H9 (cell line): Measurements from ENCODE around the gene PKN1. TPM values are rescaled to one million over a fixed set of nuclear protein-coding genes. Genes with fewer than 3 reads are reported as not detected.

ENCODE experiments used
- DNase-seq: peaks from one replicate; pipeline ENCODE4 v3.0.0-alpha.2; 2017
- H2AFZ ChIP-seq: one replicate; pipeline ENCODE4 v1.6.1; 2013; ENCODE audit warnings: mild to moderate bottlenecking, low read length, control low read depth, moderate library complexity
- H2AK5ac ChIP-seq: 2 replicates; pipeline ENCODE4 v1.6.1; 2013; ENCODE audit warnings: low read length, control low read depth, mixed read lengths; ENCODE audit not compliant: insufficient read length
- H2BK120ac ChIP-seq: one replicate; pipeline ENCODE4 v1.6.1; 2013; ENCODE audit warnings: low read depth, mild to moderate bottlenecking, low read length, control low read depth, inconsistent platforms; ENCODE audit not compliant: poor library complexity, severe bottlenecking
- H2BK12ac ChIP-seq: 2 replicates; pipeline ENCODE4 v1.6.1; 2013; ENCODE audit warnings: low read length, control low read depth, mixed read lengths, low read depth; ENCODE audit not compliant: insufficient read length
- H2BK15ac ChIP-seq: 2 replicates; pipeline ENCODE4 v1.6.1; 2013; ENCODE audit warnings: low read depth, low read length, control low read depth
- H2BK20ac ChIP-seq: one replicate; pipeline ENCODE4 v1.6.1; 2013; ENCODE audit warnings: low read depth, mild to moderate bottlenecking, low read length, control low read depth, inconsistent platforms; ENCODE audit not compliant: poor library complexity, severe bottlenecking
- H2BK5ac ChIP-seq: 2 replicates; pipeline ENCODE4 v1.6.1; 2013; ENCODE audit warnings: low read length, control low read depth, mixed read lengths; ENCODE audit not compliant: insufficient read length
- H3K14ac ChIP-seq: 2 replicates; pipeline ENCODE4 v1.6.1; 2013; ENCODE audit warnings: low read length, control low read depth; ENCODE audit not compliant: insufficient read depth
- H3K18ac ChIP-seq: 2 replicates; pipeline ENCODE4 v1.6.1; 2013; ENCODE audit warnings: low read depth, mild to moderate bottlenecking, mixed read lengths, low read length, control low read depth; ENCODE audit not compliant: insufficient read length
- H3K23ac ChIP-seq: 2 replicates; pipeline ENCODE4 v1.6.1; 2013; ENCODE audit warnings: low read length, control low read depth, mixed read lengths, low read depth; ENCODE audit not compliant: insufficient read length
- H3K23me2 ChIP-seq: 2 replicates; pipeline ENCODE4 v1.6.1; 2013; ENCODE audit warnings: low read depth, mild to moderate bottlenecking, mixed read lengths, low read length, control low read depth; ENCODE audit not compliant: insufficient read length, poor library complexity, severe bottlenecking
- H3K27ac ChIP-seq: 2 replicates; pipeline ENCODE4 v1.5.1; 2013; ENCODE audit warnings: low read length, control low read depth, mixed read lengths, low read depth; ENCODE audit not compliant: insufficient read length
- H3K27me3 ChIP-seq: 2 replicates; pipeline ENCODE4 v1.6.1; 2013; ENCODE audit warnings: low read length, control low read depth, inconsistent platforms; ENCODE audit not compliant: insufficient read depth
- H3K4ac ChIP-seq: 2 replicates; pipeline ENCODE4 v1.6.1; 2013; ENCODE audit warnings: low read depth, mild to moderate bottlenecking, control low read depth, inconsistent platforms, low read length, moderate library complexity
- H3K4me1 ChIP-seq: 2 replicates; pipeline ENCODE4 v1.6.1; 2013; ENCODE audit warnings: low read length, control low read depth, inconsistent platforms; ENCODE audit not compliant: insufficient read depth
- H3K4me2 ChIP-seq: 2 replicates; pipeline ENCODE4 v1.6.1; 2013; ENCODE audit warnings: low read length, control low read depth, mixed read lengths; ENCODE audit not compliant: insufficient read length, insufficient read depth
- H3K56ac ChIP-seq: 2 replicates; pipeline ENCODE4 v1.6.1; 2013; ENCODE audit warnings: low read depth, mild to moderate bottlenecking, mixed read lengths, low read length, control low read depth; ENCODE audit not compliant: insufficient read length
- H3K79me1 ChIP-seq: 2 replicates; pipeline ENCODE4 v1.6.1; 2013; ENCODE audit warnings: low read depth, mild to moderate bottlenecking, moderate library complexity, low read length, control low read depth, inconsistent platforms; ENCODE audit not compliant: insufficient read depth, poor library complexity, severe bottlenecking
- H3K79me2 ChIP-seq: 2 replicates; pipeline ENCODE4 v1.6.1; 2013; ENCODE audit warnings: low read length, control low read depth, inconsistent platforms; ENCODE audit not compliant: insufficient read depth
- H3K9ac ChIP-seq: 2 replicates; pipeline ENCODE4 v1.6.1; 2013; ENCODE audit warnings: low read length, control low read depth, mixed read lengths; ENCODE audit not compliant: insufficient read length; ENCODE audit errors: extremely low read depth
- H3K9me3 ChIP-seq: one replicate; pipeline ENCODE4 v1.6.1; 2013; ENCODE audit warnings: low read depth, low read length, inconsistent platforms; ENCODE audit not compliant: control insufficient read depth
- H3T11ph ChIP-seq: one replicate; pipeline ENCODE4 v1.6.1; 2013; ENCODE audit warnings: mild to moderate bottlenecking, low read length, control low read depth, inconsistent platforms
- H4K20me1 ChIP-seq: one replicate; pipeline ENCODE4 v1.6.1; 2013; ENCODE audit not compliant: control insufficient read depth, insufficient read length, insufficient read depth
- H4K5ac ChIP-seq: 2 replicates; pipeline ENCODE4 v1.6.1; 2013; ENCODE audit warnings: low read depth, mild to moderate bottlenecking, mixed read lengths, low read length, control low read depth; ENCODE audit not compliant: insufficient read length
- H4K8ac ChIP-seq: replicated peaks from 2 replicates; pipeline ENCODE4 v1.6.1; 2013; ENCODE audit warnings: low read length, control low read depth, mixed read lengths, low read depth; ENCODE audit not compliant: insufficient read length
- H4K91ac ChIP-seq: 2 replicates; pipeline ENCODE4 v1.6.1; 2013; ENCODE audit warnings: low read depth, mild to moderate bottlenecking, moderate library complexity, mixed read lengths, low read length, control low read depth; ENCODE audit not compliant: insufficient read length
- H3K27ac Mint-ChIP-seq, 3 experiments: 2 replicates in 2 of 3; 3 replicates in 1 of 3; pipeline ENCODE4 v1.8.0; 2020 to 2021; ENCODE audit warnings: mixed read lengths in 3 of 3, mild to moderate bottlenecking in 1 of 3, moderate library complexity in 1 of 3
- H3K27me3 Mint-ChIP-seq: 2 replicates; pipeline ENCODE4 v1.8.0; 2021; ENCODE audit warnings: low read depth, mild to moderate bottlenecking, moderate library complexity, mixed read lengths
- H3K36me3 Mint-ChIP-seq, 3 experiments: 2 replicates in 2 of 3; 3 replicates in 1 of 3; pipeline ENCODE4 v1.8.0; 2020 to 2021; ENCODE audit warnings: low read depth in 3 of 3, mixed read lengths in 3 of 3; ENCODE audit not compliant: insufficient read depth in 1 of 3
- H3K4me1 Mint-ChIP-seq, 2 experiments: 2 replicates each; pipeline ENCODE4 v1.8.0; 2020; ENCODE audit warnings: mixed read lengths in 2 of 2
- H3K4me3 Mint-ChIP-seq, 2 experiments: 2 replicates in 1 of 2; 3 replicates in 1 of 2; pipeline ENCODE4 v1.8.0; 2020 to 2021; ENCODE audit warnings: mild to moderate bottlenecking in 2 of 2, mixed read lengths in 2 of 2, moderate library complexity in 1 of 2
- H3K9me3 Mint-ChIP-seq, 2 experiments: 2 replicates in 1 of 2; 3 replicates in 1 of 2; pipeline ENCODE4 v1.8.0; 2020; ENCODE audit warnings: mild to moderate bottlenecking in 2 of 2, mixed read lengths in 2 of 2, moderate library complexity in 1 of 2
- WGBS: extraction: QIAGEN DNeasy Blood & Tissue Kit; methylation state at CpG from one replicate; pipeline ENCODE4 v1.1.7; 2013; ENCODE audit warnings: missing lambda C conversion rate, low lambda C conversion rate, mixed read lengths; ENCODE audit not compliant: insufficient read length; ENCODE audit errors: extremely low coverage; 5-methylcytosine and 5-hydroxymethylcytosine counted together
- total RNA-seq: library from RNA; stranded (reverse); gene quantifications from 2 replicates; pipeline ENCODE4 v1.2.1, GENCODE V29; 2021
- TF ChIP-seq, protein P1 (sequence below): fragments of 200-600 bp; sonication (generic); conservative IDR thresholded peaks from 3 replicates; pipeline ENCODE4 v1.8.0; 2021; ENCODE audit warnings: antibody characterized with exemption, mild to moderate bottlenecking

Gene PKN1
- total RNA-seq, 1 experiment from 2014 or later, result 159 TPM

DNA sequence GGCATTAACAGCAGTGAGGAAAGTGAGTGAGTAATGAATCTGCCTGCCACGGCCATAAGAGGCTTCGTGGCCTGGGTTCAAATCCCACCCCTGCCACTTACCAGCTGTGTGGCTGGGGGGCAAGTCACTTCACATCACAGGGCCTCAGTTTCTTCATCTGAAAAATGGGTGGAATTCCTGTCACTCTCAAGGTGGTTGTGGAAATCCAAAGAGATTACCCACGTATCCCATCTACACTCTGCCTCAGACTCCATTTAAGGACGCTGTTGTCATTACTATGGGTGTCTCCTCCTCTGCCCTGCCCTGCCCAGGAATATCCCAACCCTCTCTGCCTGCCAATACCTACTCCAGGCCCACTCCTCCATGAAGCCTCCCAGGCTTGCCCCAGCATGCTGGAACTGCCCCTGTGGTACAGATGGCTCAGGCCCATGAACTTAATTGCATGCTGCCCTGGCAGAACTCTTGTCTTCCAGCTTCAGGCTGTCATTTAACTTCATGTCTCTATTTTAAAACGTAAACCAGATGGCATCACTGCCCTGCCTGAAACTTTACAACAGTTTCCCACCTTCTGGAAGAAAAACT, 59.7 kb downstream of the PKN1 start:
- Mint-ChIP-seq H3K4me1 (peaks cover 22% of the 10 kb centered on the region in 2 experiments), H3K4me3 (no peak overlapping the region), H3K36me3 (peaks cover 24 to 55% (median 43%) of the 10 kb centered on the region in 3 experiments), H3K9me3 (no peaks in the 10 kb centered on the region), H3K27me3 (no peaks in the 10 kb centered on the region; the same call in none of the 2 replicates), H3K27ac (peak overlapping the region in 2 of 3 experiments; percentile 65 to 92; a peak in 3 of 7 replicates)
- Histone ChIP-seq H3K4me1 (peaks cover 4% of the 10 kb centered on the region; the same call in 1 of the 2 replicates), H3K56ac (no peak overlapping the region), H2BK15ac (no peak overlapping the region), H3T11ph (no peak overlapping the region), H2AFZ (no peak overlapping the region), H4K20me1 (no peaks in the 10 kb centered on the region), H3K14ac (no peak overlapping the region), H2BK5ac (no peak overlapping the region), H2BK12ac (no peak overlapping the region), H2AK5ac (no peak overlapping the region), H3K23me2 (peaks cover 4% of the 10 kb centered on the region), H3K4me2 (no peak overlapping the region), H3K9ac (no peak overlapping the region), H3K27me3 (no peaks in the 10 kb centered on the region), H2BK20ac (no peak overlapping the region), H4K91ac (no peak overlapping the region), H3K18ac (no peak overlapping the region), H3K79me1 (peaks cover 3% of the 10 kb centered on the region), H3K79me2 (peaks cover 2% of the 10 kb centered on the region; the same call in 1 of the 2 replicates), H2BK120ac (no peak overlapping the region), H3K4ac (no peak overlapping the region), H3K27ac (no peak overlapping the region), H4K5ac (no peak overlapping the region), H3K9me3 (no peaks in the 10 kb centered on the region), H4K8ac (no peak overlapping the region), H3K23ac (no peak overlapping the region)
- DNase-seq, result no peak
- TF ChIP-seq, protein P1, sequence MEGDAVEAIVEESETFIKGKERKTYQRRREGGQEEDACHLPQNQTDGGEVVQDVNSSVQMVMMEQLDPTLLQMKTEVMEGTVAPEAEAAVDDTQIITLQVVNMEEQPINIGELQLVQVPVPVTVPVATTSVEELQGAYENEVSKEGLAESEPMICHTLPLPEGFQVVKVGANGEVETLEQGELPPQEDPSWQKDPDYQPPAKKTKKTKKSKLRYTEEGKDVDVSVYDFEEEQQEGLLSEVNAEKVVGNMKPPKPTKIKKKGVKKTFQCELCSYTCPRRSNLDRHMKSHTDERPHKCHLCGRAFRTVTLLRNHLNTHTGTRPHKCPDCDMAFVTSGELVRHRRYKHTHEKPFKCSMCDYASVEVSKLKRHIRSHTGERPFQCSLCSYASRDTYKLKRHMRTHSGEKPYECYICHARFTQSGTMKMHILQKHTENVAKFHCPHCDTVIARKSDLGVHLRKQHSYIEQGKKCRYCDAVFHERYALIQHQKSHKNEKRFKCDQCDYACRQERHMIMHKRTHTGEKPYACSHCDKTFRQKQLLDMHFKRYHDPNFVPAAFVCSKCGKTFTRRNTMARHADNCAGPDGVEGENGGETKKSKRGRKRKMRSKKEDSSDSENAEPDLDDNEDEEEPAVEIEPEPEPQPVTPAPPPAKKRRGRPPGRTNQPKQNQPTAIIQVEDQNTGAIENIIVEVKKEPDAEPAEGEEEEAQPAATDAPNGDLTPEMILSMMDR, result no peak
- no CpG with 5 or more reads among the region's 5 CpGs for WGBS
